ENCODE results near the gene SIRPG. TPM values are rescaled to one million over a fixed set of nuclear protein-coding genes. Genes with fewer than 3 reads are reported as not detected.
"Not testable (repeated sequence)": the region's sequence is repeated elsewhere in the genome, so short reads cannot be mapped to it uniquely, and the experiment has no call there.

The SIRPG gene
- total RNA-seq, 1 experiment from 2014 or later: not detected

DNA sequence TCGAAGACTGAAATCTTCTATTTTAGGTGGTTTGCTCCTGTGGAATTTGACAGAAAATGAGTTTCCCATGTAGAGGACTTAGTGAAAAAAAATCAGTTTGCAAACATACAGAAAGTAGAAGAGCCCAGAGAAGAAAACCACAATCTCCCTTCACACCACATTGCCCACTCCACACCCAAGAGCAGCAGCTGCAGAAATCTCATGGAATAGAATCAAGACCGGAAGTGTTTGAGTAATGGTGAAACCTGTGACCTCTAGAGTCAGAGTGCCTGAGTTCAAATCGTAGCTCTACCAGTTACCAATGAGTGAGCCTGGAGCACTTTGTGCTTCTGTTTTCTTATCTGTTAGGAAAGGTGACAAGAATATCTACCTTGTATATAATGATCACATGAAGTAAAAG, 4.6 kb downstream of the SIRPG start:
- Histone ChIP-seq H3K9me2 (replicated peaks; ENCODE audit: insufficient read depth, low read length) (no peaks in the 10 kb centered on the region), H3K4me3 (ENCODE audit: low read length) (no peak overlapping the region), H4K20me1 (ENCODE audit: insufficient read depth, low read depth, low read length) (no peaks in the 10 kb centered on the region), H3K27me3 (ENCODE audit: low read length) (no peaks in the 10 kb centered on the region), H3K79me2 (ENCODE audit: low read length) (no peaks in the 10 kb centered on the region), H3K4me2 (ENCODE audit: low read depth, low read length, poor library complexity, severe bottlenecking) (no peak overlapping the region), H3K9me3 (ENCODE audit: low read length) (no peaks in the 10 kb centered on the region), H3K27ac (ENCODE audit: low read length) (no peak overlapping the region), H3K36me3 (ENCODE audit: insufficient read depth, low read length) (no peaks in the 10 kb centered on the region), H3K9ac (ENCODE audit: low read length) (no peak overlapping the region), H3K4me1 (ENCODE audit: low read length) (no peaks in the 10 kb centered on the region), H2AFZ (ENCODE audit: low read length) (no peak overlapping the region)
- DNase-seq: no peak

DNA sequence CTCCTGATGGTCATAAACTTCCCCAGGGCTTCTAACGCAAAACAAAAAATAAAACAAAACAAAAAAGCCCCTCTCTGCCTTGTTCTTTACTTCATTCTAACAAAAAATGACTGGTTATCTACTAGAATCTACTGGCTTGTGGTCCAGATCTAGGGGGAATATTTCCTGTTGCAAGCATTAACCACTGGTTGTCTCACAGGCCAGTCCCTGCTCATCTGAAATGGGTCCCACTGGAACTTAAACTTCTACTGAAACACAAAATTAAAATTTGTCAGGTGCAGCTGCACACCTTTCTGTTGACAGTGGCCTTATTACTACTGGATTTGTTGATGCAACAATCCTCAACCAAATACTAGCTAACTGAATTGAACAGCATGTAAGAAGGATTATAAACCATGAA, 5.5 kb downstream of the SIRPG start:
- H3K9me2 ChIP-seq (replicated peaks; ENCODE audit: insufficient read depth, low read length): no peaks in the 10 kb centered on the region
- H3K27me3 ChIP-seq (ENCODE audit: low read length): no peaks in the 10 kb centered on the region
- H3K9ac ChIP-seq (ENCODE audit: low read length): no peak overlapping the region
- H4K20me1 ChIP-seq (ENCODE audit: insufficient read depth, low read depth, low read length): no peaks in the 10 kb centered on the region
- no peak overlapping the region for H2AFZ ChIP-seq (ENCODE audit: low read length)
- DNase-seq: no peak
- no peak overlapping the region for H3K4me2 ChIP-seq (ENCODE audit: low read depth, low read length, poor library complexity, severe bottlenecking)
- H3K79me2 ChIP-seq (ENCODE audit: low read length): no peaks in the 10 kb centered on the region
- H3K4me3 ChIP-seq (ENCODE audit: low read length): no peak overlapping the region
- no peaks in the 10 kb centered on the region for H3K4me1 ChIP-seq (ENCODE audit: low read length)
- H3K27ac ChIP-seq (ENCODE audit: low read length): no peak overlapping the region
- H3K9me3 ChIP-seq (ENCODE audit: low read length): no peaks in the 10 kb centered on the region
- no peaks in the 10 kb centered on the region for H3K36me3 ChIP-seq (ENCODE audit: insufficient read depth, low read length)

DNA sequence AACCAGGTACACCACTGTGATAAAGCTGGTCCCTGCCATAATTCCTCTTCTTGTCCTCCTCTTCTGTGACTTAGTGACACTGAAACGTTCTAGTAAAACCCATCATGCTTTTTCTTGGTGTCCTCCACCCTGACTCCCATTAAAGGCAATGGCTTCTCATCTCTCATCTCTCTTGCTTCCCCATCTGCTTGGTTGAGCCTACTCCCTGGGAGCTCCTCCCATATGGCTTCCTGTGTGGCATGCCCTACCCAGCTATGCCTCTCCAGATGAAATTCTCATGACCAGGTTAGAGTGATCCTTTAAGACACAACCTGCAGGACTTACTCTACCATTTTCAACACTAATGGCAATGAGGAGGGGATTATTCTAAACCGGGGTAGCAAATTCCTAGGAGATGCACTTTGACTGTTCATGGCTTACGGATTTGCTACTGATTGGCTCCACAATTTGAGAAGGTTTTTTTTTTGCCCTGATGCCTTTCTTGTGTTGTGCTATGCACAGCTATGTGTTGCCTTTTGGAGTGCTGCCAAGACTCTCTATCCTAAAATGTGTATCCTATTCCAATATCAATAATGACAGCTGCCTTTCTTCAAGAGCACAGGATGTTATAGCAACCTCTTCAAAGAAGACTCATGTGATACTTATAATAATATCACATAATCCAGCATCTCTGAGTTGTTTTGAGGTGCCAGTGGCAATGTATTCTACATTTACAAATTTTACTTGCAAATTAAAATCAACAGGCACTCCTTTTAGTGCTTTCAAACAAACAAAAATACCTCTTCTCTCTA, 6.1 kb downstream of the SIRPG start:
- Histone ChIP-seq H3K36me3 (ENCODE audit: insufficient read depth, low read length) (no peaks in the 10 kb centered on the region), H3K27me3 (ENCODE audit: low read length) (no peaks in the 10 kb centered on the region), H3K4me3 (ENCODE audit: low read length) (no peak overlapping the region), H3K27ac (ENCODE audit: low read length) (no peak overlapping the region), H3K79me2 (ENCODE audit: low read length) (no peaks in the 10 kb centered on the region), H4K20me1 (ENCODE audit: insufficient read depth, low read depth, low read length) (no peaks in the 10 kb centered on the region), H3K4me1 (ENCODE audit: low read length) (no peaks in the 10 kb centered on the region), H3K9me3 (ENCODE audit: low read length) (no peaks in the 10 kb centered on the region), H3K9ac (ENCODE audit: low read length) (no peak overlapping the region), H2AFZ (ENCODE audit: low read length) (no peak overlapping the region), H3K9me2 (replicated peaks; ENCODE audit: insufficient read depth, low read length) (no peaks in the 10 kb centered on the region), H3K4me2 (ENCODE audit: low read depth, low read length, poor library complexity, severe bottlenecking) (no peak overlapping the region)
- no peak for DNase-seq

DNA sequence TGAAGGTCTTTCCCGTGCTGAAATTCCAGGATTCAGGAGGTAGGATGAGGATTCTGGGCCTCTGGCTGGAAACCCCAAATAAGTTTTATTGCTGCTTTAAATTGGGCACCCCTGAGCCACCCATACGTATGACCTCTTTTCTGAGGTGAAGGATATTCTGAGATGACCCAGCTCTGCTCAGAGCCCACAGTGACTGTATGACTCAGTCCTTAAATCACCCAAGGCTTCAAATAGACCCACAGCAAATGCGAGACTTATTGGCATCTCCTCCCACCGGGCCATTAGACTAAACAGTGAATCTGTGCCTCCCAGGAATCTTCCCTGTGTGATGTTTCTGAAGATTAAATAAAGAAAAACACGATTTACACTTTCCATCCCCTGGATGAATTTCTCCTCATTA, 9.5 kb downstream of the SIRPG start:
- Histone ChIP-seq H3K4me2 (ENCODE audit: low read depth, low read length, poor library complexity, severe bottlenecking) (no peak overlapping the region), H3K9me2 (replicated peaks; ENCODE audit: insufficient read depth, low read length) (no peaks in the 10 kb centered on the region), H3K4me3 (ENCODE audit: low read length) (no peak overlapping the region), H4K20me1 (ENCODE audit: insufficient read depth, low read depth, low read length) (no peaks in the 10 kb centered on the region), H3K27ac (ENCODE audit: low read length) (no peak overlapping the region), H3K36me3 (ENCODE audit: insufficient read depth, low read length) (no peaks in the 10 kb centered on the region), H3K9ac (ENCODE audit: low read length) (no peak overlapping the region), H2AFZ (ENCODE audit: low read length) (no peak overlapping the region), H3K9me3 (ENCODE audit: low read length) (no peaks in the 10 kb centered on the region), H3K4me1 (ENCODE audit: low read length) (no peaks in the 10 kb centered on the region), H3K27me3 (ENCODE audit: low read length) (no peaks in the 10 kb centered on the region), H3K79me2 (ENCODE audit: low read length) (no peaks in the 10 kb centered on the region)
- no peak for DNase-seq

DNA sequence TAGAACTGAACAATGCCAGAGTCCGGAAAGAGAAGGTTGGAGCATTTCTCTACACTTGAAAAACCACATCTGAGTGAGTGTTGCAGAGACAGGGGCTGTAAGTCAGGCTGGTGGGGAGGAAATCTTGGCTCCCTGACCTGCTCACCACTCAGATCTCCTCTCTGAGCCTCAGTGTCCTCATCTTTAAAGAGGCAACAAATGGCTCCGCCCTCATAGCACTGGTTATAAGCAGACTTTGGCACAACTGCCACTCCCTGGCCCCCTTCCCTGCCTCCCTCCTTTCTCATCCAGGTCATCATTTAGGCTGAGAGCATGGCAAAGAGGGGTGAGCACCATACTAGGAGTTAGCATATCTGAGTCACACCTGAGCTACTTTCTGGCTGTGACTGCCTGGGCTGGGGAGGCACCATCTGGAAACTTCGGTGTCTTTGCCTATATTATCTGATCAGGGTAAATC, 10.6 kb downstream of the SIRPG start:
- H3K4me2 ChIP-seq (ENCODE audit: low read depth, low read length, poor library complexity, severe bottlenecking): no peak overlapping the region
- no peaks in the 10 kb centered on the region for H3K9me2 ChIP-seq (replicated peaks; ENCODE audit: insufficient read depth, low read length)
- no peaks in the 10 kb centered on the region for H3K9me3 ChIP-seq (ENCODE audit: low read length)
- H3K36me3 ChIP-seq (ENCODE audit: insufficient read depth, low read length): no peaks in the 10 kb centered on the region
- no peak for DNase-seq
- H3K9ac ChIP-seq (ENCODE audit: low read length): no peak overlapping the region
- H3K4me1 ChIP-seq (ENCODE audit: low read length): no peaks in the 10 kb centered on the region
- no peak overlapping the region for H3K4me3 ChIP-seq (ENCODE audit: low read length)
- H2AFZ ChIP-seq (ENCODE audit: low read length): no peak overlapping the region
- H3K27ac ChIP-seq (ENCODE audit: low read length): no peak overlapping the region
- no peaks in the 10 kb centered on the region for H4K20me1 ChIP-seq (ENCODE audit: insufficient read depth, low read depth, low read length)
- H3K27me3 ChIP-seq (ENCODE audit: low read length): no peaks in the 10 kb centered on the region
- no peaks in the 10 kb centered on the region for H3K79me2 ChIP-seq (ENCODE audit: low read length)

DNA sequence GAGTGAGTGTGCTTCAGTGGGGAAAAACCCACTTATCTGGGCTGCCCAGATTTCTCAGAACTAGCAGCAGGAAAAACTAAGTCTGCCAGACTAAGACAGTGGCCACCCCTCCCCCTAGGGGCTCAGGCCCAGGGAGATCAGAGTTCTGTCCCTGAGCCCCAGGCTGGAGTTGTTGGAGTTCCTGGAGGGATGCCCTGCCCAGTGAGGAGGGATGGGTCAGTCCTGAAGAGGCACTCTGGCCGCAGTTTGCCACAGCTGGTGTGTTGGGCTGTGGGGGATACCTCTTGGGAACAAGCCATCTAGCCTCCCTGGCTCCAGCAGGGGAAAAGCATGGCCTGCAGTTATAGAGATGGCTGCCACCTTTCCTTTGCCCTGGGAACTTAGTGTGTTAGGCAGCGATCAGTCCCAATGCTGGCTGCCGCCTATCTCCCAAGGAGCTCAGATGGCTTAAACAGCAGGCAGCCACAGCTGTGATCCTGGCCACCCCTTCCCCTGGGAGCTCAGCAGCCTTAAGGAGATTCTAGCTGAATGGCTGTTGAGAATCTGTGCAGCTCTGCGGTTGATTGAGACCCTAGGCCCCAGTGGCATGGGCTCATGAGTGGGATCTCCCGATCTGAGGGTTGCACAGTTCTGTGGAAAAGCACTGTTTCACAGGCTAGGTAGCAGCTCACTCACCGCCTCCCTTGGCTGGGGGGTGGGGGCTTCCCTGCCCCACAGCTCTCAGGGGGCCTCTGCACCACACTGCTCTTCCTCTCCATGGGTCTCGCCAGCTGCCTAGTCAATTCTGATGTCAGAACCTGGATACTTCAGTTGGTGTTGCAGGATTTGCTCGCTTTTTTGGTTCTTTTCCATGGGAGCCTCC, 13.2 kb downstream of the SIRPG start:
- Histone ChIP-seq H3K9me3 (ENCODE audit: low read length) (no peaks in the 10 kb centered on the region), H3K4me1 (ENCODE audit: low read length) (no peaks in the 10 kb centered on the region), H3K4me2 (ENCODE audit: low read depth, low read length, poor library complexity, severe bottlenecking) (no peak overlapping the region), H3K27me3 (ENCODE audit: low read length) (no peaks in the 10 kb centered on the region), H3K9me2 (replicated peaks; ENCODE audit: insufficient read depth, low read length) (no peaks in the 10 kb centered on the region), H4K20me1 (ENCODE audit: insufficient read depth, low read depth, low read length) (no peaks in the 10 kb centered on the region), H3K9ac (ENCODE audit: low read length) (no peak overlapping the region), H2AFZ (ENCODE audit: low read length) (no peak overlapping the region), H3K36me3 (ENCODE audit: insufficient read depth, low read length) (no peaks in the 10 kb centered on the region), H3K27ac (ENCODE audit: low read length) (no peak overlapping the region), H3K4me3 (ENCODE audit: low read length) (no peak overlapping the region), H3K79me2 (ENCODE audit: low read length) (no peaks in the 10 kb centered on the region)
- DNase-seq: no peak

DNA sequence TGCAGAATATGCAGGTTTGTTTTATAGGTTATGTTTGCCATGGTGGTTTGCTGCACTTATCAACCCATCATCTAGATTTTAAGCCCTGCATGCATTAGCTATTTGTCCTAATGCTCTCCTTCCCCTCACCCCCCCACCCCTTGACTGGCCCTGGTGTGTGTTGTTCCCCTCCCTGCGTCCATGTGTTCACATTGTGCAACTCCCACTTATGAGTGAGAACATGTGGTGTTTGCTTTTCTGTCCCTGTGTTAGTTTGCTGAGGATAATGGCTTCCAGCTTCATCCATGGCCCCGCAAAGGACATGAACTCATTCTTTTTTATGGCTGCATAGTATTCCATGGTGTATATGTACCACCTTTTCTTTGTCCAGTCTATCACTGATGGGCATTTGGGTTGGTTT, 18.9 kb downstream of the SIRPG start:
- not testable (repeated sequence) for H2AFZ ChIP-seq (ENCODE audit: low read length); H3K79me2 ChIP-seq (ENCODE audit: low read length)

DNA sequence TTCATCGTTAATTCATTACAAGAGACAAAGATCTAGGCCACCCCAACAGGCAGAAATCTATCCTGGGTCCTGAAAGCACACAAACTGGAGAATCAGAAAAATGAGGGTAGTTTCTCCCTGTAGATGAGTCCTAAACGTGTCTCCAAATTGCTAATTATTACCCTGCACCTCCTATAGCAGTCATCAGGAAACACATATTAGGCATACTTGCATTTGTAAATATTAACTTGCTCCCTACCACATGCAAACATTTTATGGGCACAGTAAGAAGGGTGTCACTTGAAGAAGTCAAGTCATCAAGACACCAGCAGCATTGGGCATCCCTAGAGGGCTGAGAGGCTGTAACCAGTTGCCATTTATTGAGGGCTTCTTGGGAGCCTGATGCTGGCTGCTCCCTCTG, 19.8 kb downstream of the SIRPG start:
- Histone ChIP-seq H3K9me3 (ENCODE audit: low read length) (no peaks in the 10 kb centered on the region), H4K20me1 (ENCODE audit: insufficient read depth, low read depth, low read length) (no peaks in the 10 kb centered on the region), H3K79me2 (ENCODE audit: low read length) (no peaks in the 10 kb centered on the region), H3K4me3 (ENCODE audit: low read length) (no peak overlapping the region), H2AFZ (ENCODE audit: low read length) (no peak overlapping the region), H3K27ac (ENCODE audit: low read length) (no peak overlapping the region), H3K9ac (ENCODE audit: low read length) (no peak overlapping the region), H3K4me2 (ENCODE audit: low read depth, low read length, poor library complexity, severe bottlenecking) (no peak overlapping the region), H3K27me3 (ENCODE audit: low read length) (no peaks in the 10 kb centered on the region), H3K9me2 (replicated peaks; ENCODE audit: insufficient read depth, low read length) (no peaks in the 10 kb centered on the region), H3K36me3 (ENCODE audit: insufficient read depth, low read length) (no peaks in the 10 kb centered on the region), H3K4me1 (ENCODE audit: low read length) (no peaks in the 10 kb centered on the region)
- DNase-seq: no peak

More for the DNA sequence above, 18.9 kb downstream of the SIRPG start:
- H3K9me3 ChIP-seq (ENCODE audit: low read length); H3K9me2 ChIP-seq (replicated peaks; ENCODE audit: insufficient read depth, low read length); H3K27me3 ChIP-seq (ENCODE audit: low read length); H3K4me3 ChIP-seq (ENCODE audit: low read length); H3K27ac ChIP-seq (ENCODE audit: low read length); H3K36me3 ChIP-seq (ENCODE audit: insufficient read depth, low read length); H4K20me1 ChIP-seq (ENCODE audit: insufficient read depth, low read depth, low read length); H3K4me2 ChIP-seq (ENCODE audit: low read depth, low read length, poor library complexity, severe bottlenecking); H3K9ac ChIP-seq (ENCODE audit: low read length); DNase-seq; H3K4me1 ChIP-seq (ENCODE audit: low read length): not testable (repeated sequence)
